Gastrocnemius medialis (tissue), 4 donors: ENCODE data around the gene NAA10. TPM values are rescaled to one million over a fixed set of nuclear protein-coding genes. Genes with fewer than 3 reads are reported as not detected.

Experiments
- ATAC-seq, 2 donors: fragments of 150-250 bp; one replicate each; pipeline ENCODE4 v1.9.1; 2016
- DNase-seq, 2 donors: peaks; one replicate each; pipeline ENCODE4 v3.0.0-alpha.2; 2019
- H3K27ac ChIP-seq, 4 donors: fragments of 200-600 bp; sonication (generic); 1 replicate in 1 of 4; 2 replicates in 3 of 4; pipeline ENCODE4 v1.5.1; 2016 to 2018; ENCODE audit warnings: mild to moderate bottlenecking in 2 of 4, moderate library complexity in 1 of 4
- H3K27me3 ChIP-seq, 3 donors: fragments of 200-600 bp; sonication (generic) in 2 of 3; 1 replicate in 1 of 3; 2 replicates in 2 of 3; pipeline versions ENCODE4 v1.5.1 to v1.6.0; 2016 to 2019; ENCODE audit warnings: mild to moderate bottlenecking in 1 of 3, moderate library complexity in 1 of 3
- H3K36me3 ChIP-seq, 2 donors: fragments of 200-600 bp; sonication (generic) in 1 of 2; one replicate each; pipeline ENCODE4 v1.5.1; 2017 to 2018
- H3K4me1 ChIP-seq, 2 donors: fragments of 200-600 bp; sonication (generic) in 1 of 2; one replicate each; pipeline ENCODE4 v1.5.1; 2016 to 2017; ENCODE audit warnings: mild to moderate bottlenecking in 2 of 2
- H3K4me3 ChIP-seq, 4 donors: fragments of 200-600 bp; sonication (generic) in 3 of 4; 1 replicate in 1 of 4; 2 replicates in 3 of 4; pipeline ENCODE4 v1.5.1; 2016 to 2019; ENCODE audit warnings: mild to moderate bottlenecking in 2 of 4
- H3K9me3 ChIP-seq, 3 donors: fragments of 200-600 bp; sonication (generic) in 2 of 3; 1 replicate in 1 of 3; 2 replicates in 2 of 3; pipeline ENCODE4 v1.5.1; 2016 to 2019
- POLR2A ChIP-seq, 2 donors: fragments of 450-650 bp; IDR thresholded peaks; one replicate each; pipeline ENCODE4 v1.6.1; 2017; ENCODE audit warnings: antibody characterized with exemption in 2 of 2, mild to moderate bottlenecking in 2 of 2, moderate library complexity in 2 of 2
- in situ Hi-C, 4 donors: fragments of 200-750 bp; cut with MboI; loops; one replicate each; pipeline versions ENCODE4 v1.15.0 to v1.8.0; 2017; ENCODE audit warnings: low sequenced_read_pairs in 4 of 4
- intact Hi-C: fragments of 100-400 bp; cut with DNase I; formaldehyde crosslinking; loops from one replicate; pipeline ENCODE4 v1.15.1; 2023; ENCODE audit warnings: low total_unique reads
- total RNA-seq, 4 donors: library from RNA; depleted of rRNA; stranded (reverse); fragments of >200 nt; gene quantifications; one replicate each; pipeline versions ENCODE4 v1.1.0 to v1.2.3, GENCODE V29; 2016
- TF ChIP-seq, protein P1 (sequence below), 5 experiments: fragments of 450-650 bp in 3 of 5; fragments of 200-600 bp in 2 of 5; sonication (generic) in 2 of 5; IDR thresholded peaks in 4 of 5; conservative IDR thresholded peaks in 1 of 5; 1 replicate in 4 of 5; 2 replicates in 1 of 5; pipeline ENCODE4 v1.5.1; 2016 to 2019; ENCODE audit warnings: antibody characterized with exemption in 5 of 5, mild to moderate bottlenecking in 3 of 5, moderate library complexity in 3 of 5

NAA10 gene
- total RNA-seq, 4 donors from 2014 or later, result 76.3 to 175 (median 111) TPM

- Histone ChIP-seq H3K4me1 (peaks cover 10 to 25% of the 10 kb centered on the region in 2 donors), H3K27me3 (no peaks in the 10 kb centered on the region), H3K4me3 (peak within 1 kb of the TSS; percentile 55 to 74 (median 68)), H3K9me3 (no peaks in the 10 kb centered on the region), H3K36me3 (peaks cover 0 to 8% of the 10 kb centered on the region in 2 donors), H3K27ac (peak within 1 kb of the TSS; percentile 85 to 97 (median 90))
- no peak for TF ChIP-seq POLR2A (IDR thresholded peaks at IDR 0.05)
- intact Hi-C loops, result loop anchor here (5.0 to 10.0 kb wide), 3 partner anchors 121 to 589 kb away; partner anchors contain the start of genes CCNQ and FAM3A
- no peak for ATAC-seq
- in situ Hi-C loops, result loop anchor here in 1 of 4 donors (25.0 kb wide), 1 partner anchor 139 kb away; the partner anchor contains the start of genes IDH3G, SRPK3 and SSR4
- no peak for DNase-seq
Measured at GRCh38 chrX:153925739-153926551, 8.9 kb downstream of the NAA10 start, which contains the start of gene ARHGAP4. Gene ARHGAP4 (minus strand): TSS chrX:153926264. CDS start chrX:153926202, 62 bp downstream.

DNA sequence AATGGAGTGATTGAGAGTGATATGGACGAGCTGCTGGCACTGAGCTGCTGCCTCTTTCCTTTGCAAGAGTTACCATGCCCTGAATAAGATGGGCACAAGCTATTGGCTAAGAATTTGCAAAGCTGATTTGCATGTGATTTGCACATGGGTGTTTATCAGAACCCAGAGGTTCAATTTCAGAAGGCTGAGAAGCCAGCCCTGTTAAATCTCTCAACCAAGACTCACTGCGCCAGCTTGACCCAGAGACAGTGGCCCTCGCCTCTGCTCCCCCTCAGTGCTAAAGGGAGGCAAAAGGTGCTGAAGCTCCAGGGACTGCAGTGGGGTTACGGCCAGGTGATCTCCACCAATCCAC, 9.5 kb downstream of the NAA10 start:
- TF ChIP-seq, protein P1, sequence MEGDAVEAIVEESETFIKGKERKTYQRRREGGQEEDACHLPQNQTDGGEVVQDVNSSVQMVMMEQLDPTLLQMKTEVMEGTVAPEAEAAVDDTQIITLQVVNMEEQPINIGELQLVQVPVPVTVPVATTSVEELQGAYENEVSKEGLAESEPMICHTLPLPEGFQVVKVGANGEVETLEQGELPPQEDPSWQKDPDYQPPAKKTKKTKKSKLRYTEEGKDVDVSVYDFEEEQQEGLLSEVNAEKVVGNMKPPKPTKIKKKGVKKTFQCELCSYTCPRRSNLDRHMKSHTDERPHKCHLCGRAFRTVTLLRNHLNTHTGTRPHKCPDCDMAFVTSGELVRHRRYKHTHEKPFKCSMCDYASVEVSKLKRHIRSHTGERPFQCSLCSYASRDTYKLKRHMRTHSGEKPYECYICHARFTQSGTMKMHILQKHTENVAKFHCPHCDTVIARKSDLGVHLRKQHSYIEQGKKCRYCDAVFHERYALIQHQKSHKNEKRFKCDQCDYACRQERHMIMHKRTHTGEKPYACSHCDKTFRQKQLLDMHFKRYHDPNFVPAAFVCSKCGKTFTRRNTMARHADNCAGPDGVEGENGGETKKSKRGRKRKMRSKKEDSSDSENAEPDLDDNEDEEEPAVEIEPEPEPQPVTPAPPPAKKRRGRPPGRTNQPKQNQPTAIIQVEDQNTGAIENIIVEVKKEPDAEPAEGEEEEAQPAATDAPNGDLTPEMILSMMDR (IDR thresholded peaks at IDR 0.05 in 4 of 5, conservative IDR thresholded peaks at IDR 0.05 in 1 of 5), result no peak
- no peak for TF ChIP-seq POLR2A (IDR thresholded peaks at IDR 0.05)
- Histone ChIP-seq H3K4me3 (peak overlapping the region in 2 of 4 donors; percentile 21 to 65), H3K36me3 (peaks cover 0 to 3% of the 10 kb centered on the region in 2 donors), H3K27ac (no peak overlapping the region), H3K9me3 (no peaks in the 10 kb centered on the region), H3K4me1 (peaks cover 10 to 26% of the 10 kb centered on the region in 2 donors), H3K27me3 (no peaks in the 10 kb centered on the region)
- intact Hi-C loops (loop anchor here (5.0 to 10.0 kb wide), 3 partner anchors 122 to 589 kb away; partner anchors contain the start of genes CCNQ and FAM3A), in situ Hi-C loops (loop anchor here in 1 of 4 donors (25.0 kb wide), 1 partner anchor 138 kb away; the partner anchor contains the start of genes IDH3G, SRPK3 and SSR4)
- no peak for ATAC-seq
- no peak for DNase-seq

GRCh38 chrX:153924149-153924861, 10.5 kb downstream of the NAA10 start:
- TF ChIP-seq, protein P1 (IDR thresholded peaks at IDR 0.05 in 4 of 5, conservative IDR thresholded peaks at IDR 0.05 in 1 of 5), result no peak
- no peak for TF ChIP-seq POLR2A (IDR thresholded peaks at IDR 0.05)
- no peaks in the 10 kb centered on the region for H3K9me3 ChIP-seq
- in situ Hi-C loops (no loop called here), intact Hi-C loops (loop anchor here (10.0 kb wide), 2 partner anchors 330 to 590 kb away; partner anchors contain the start of genes CCNQ and FAM3A)
- ATAC-seq (no peak), DNase-seq (no peak)
- no peaks in the 10 kb centered on the region for H3K36me3 ChIP-seq
- peaks cover 10 to 26% of the 10 kb centered on the region in 2 donors for H3K4me1 ChIP-seq
- H3K27ac ChIP-seq, result peak overlapping the region in 3 of 4 donors; percentile 18 to 35 (median 32)
- H3K4me3 ChIP-seq, result no peak overlapping the region
- H3K27me3 ChIP-seq, result no peaks in the 10 kb centered on the region

DNA sequence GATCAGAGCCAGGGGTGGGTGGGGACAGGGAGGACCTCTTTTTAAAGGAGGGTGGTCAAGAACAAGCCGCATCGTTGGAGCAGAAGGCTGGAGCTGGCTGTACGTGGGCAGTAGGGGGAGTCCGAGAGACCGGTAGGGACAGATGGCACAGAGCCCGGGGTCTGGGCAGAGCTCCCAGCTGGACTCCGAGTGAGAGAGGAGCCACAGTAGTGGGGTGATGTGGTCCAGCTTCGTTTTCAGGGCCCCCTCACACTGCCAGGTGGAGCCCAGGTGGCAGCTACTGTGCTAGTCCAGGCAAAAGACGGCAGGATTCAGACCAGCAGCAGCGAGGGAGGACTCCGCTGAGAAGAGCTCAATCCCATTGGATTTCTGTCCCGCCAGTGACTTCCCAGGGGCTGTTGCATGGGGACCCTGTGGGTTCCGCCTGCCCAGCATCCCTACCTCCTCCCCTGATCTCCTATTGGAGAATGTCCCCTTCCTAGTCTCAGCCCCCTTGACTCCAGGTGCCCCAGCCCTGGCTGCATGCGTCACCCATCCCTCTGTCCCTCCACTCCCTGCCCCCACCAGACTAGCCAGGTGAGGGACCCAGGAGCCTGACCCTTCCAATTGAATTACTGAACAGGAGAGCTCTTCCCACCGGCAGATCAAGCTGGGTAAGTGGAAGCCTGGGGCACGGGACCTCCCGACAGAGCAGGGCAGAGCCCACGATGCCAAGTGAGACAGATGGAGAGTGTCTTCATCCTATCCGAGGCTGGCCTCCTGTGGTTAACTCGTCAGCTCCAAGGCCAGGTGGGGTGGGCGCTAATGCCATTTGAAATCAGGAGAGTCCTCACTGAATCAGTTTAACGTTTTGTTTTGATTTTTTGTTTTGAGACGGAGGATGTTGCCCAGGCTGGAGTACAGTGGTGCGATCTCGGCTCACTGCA, 11.6 kb downstream of the NAA10 start:
- Histone ChIP-seq H3K27me3 (no peaks in the 10 kb centered on the region), H3K36me3 (no peaks in the 10 kb centered on the region), H3K27ac (no peak overlapping the region), H3K9me3 (no peaks in the 10 kb centered on the region), H3K4me1 (peaks cover 5 to 23% of the 10 kb centered on the region in 2 donors), H3K4me3 (no peak overlapping the region)
- ATAC-seq, result peak; percentile 46 to 67
- intact Hi-C loops, result loop anchor here (1.0 to 10.0 kb wide), 3 partner anchors 30 to 592 kb away; partner anchors contain the start of genes CCNQ and FAM3A
- TF ChIP-seq POLR2A (IDR thresholded peaks at IDR 0.05), result no peak
- TF ChIP-seq, protein P1 (IDR thresholded peaks at IDR 0.05 in 4 of 5, conservative IDR thresholded peaks at IDR 0.05 in 1 of 5), result peak in 4 of 5 experiments; percentile 26 to 65 (median 47)
- in situ Hi-C loops, result no loop called here
- DNase-seq, result peak; percentile 45 to 74
